Mesothelial cell of epicardium (in vitro differentiated cells): Measurements from ENCODE around the gene RPIA. TPM values are rescaled to one million over a fixed set of nuclear protein-coding genes. Genes with fewer than 3 reads are reported as not detected.

Experiments used
- DNase-seq, 2 experiments: peaks; one replicate each; pipeline ENCODE4 v3.0.0; 2021; ENCODE audit warnings: low spot score in 2 of 2; ENCODE audit not compliant: unreplicated experiment in 2 of 2
- H3K27ac Mint-ChIP-seq: 2 replicates; pipeline ENCODE4 v1.8.0; 2021; ENCODE audit warnings: mixed read lengths
- H3K27me3 Mint-ChIP-seq: 2 replicates; pipeline ENCODE4 v1.8.0; 2021; ENCODE audit warnings: low read depth, mixed read lengths
- H3K36me3 Mint-ChIP-seq: 2 replicates; pipeline ENCODE4 v1.8.0; 2021; ENCODE audit warnings: mixed read lengths
- H3K4me1 Mint-ChIP-seq: 2 replicates; pipeline ENCODE4 v1.8.0; 2021; ENCODE audit warnings: mixed read lengths
- H3K4me3 Mint-ChIP-seq: 2 replicates; pipeline ENCODE4 v1.8.0; 2021; ENCODE audit warnings: mild to moderate bottlenecking, moderate library complexity, mixed read lengths
- H3K9me3 Mint-ChIP-seq: 2 replicates; pipeline ENCODE4 v1.8.0; 2021; ENCODE audit warnings: mixed read lengths
- total RNA-seq: library from RNA; stranded (reverse); gene quantifications from 3 replicates; pipeline ENCODE4 v1.2.1, GENCODE V29; 2021
- TF ChIP-seq, protein P1 (sequence below): fragments of 200-600 bp; sonication (generic); IDR thresholded peaks from one replicate; pipeline ENCODE4 v1.5.0; 2021; ENCODE audit warnings: antibody characterized with exemption; ENCODE audit not compliant: unreplicated experiment

Gene RPIA
- total RNA-seq, 1 donor from 2014 or later = 22.5 TPM

DNA sequence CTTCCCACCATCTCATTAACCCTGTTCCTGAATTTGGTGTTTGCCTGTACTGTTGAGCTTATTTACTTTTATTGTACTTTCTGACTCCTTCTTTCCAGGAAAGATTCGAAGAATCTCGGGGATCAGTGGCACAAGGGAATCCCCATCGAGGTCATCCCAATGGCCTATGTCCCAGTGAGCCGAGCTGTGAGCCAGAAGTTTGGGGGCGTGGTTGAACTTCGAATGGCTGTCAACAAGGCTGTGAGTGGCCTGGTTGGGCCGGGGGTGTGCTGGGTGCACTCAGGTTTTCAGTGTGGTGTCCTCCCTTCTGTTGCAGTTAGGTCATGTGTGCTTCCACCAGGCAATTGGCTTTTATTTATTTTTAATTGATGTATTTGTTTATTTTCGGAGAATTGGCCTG lies 45.0 kb downstream of the RPIA start:
- no peaks in the 10 kb centered on the region for H3K27me3 Mint-ChIP-seq
- TF ChIP-seq, protein P1, sequence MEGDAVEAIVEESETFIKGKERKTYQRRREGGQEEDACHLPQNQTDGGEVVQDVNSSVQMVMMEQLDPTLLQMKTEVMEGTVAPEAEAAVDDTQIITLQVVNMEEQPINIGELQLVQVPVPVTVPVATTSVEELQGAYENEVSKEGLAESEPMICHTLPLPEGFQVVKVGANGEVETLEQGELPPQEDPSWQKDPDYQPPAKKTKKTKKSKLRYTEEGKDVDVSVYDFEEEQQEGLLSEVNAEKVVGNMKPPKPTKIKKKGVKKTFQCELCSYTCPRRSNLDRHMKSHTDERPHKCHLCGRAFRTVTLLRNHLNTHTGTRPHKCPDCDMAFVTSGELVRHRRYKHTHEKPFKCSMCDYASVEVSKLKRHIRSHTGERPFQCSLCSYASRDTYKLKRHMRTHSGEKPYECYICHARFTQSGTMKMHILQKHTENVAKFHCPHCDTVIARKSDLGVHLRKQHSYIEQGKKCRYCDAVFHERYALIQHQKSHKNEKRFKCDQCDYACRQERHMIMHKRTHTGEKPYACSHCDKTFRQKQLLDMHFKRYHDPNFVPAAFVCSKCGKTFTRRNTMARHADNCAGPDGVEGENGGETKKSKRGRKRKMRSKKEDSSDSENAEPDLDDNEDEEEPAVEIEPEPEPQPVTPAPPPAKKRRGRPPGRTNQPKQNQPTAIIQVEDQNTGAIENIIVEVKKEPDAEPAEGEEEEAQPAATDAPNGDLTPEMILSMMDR = no peak
- H3K9me3 Mint-ChIP-seq = peaks cover 3% of the 10 kb centered on the region

DNA sequence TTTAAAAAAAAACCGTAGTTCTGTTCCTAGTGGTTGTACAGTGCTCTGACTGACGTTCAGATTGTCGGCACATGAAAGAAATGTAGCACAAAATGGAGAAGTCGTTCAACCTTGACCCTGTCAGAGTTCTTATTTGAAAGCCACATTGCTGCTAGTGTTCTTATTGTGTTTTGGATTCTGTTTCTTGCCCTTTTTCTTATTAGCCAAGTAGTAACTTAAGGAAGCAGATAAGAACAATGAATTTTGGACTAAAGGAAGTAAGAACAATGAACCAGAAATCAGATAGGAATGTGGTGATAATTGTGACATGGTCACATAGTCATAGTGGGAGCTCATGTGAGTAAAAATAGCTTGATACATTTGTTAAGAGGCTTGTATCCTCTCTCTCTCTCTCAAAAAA lies 45.9 kb downstream of the RPIA start:
- Mint-ChIP-seq H3K36me3 (peaks cover 36% of the 10 kb centered on the region), H3K27ac (no peak overlapping the region), H3K4me1 (no peaks in the 10 kb centered on the region), H3K27me3 (no peaks in the 10 kb centered on the region), H3K4me3 (no peak overlapping the region), H3K9me3 (peaks cover 13% of the 10 kb centered on the region)
- no peak for DNase-seq
- TF ChIP-seq, protein P1 = no peak

More for the DNA sequence above, 45.0 kb downstream of the RPIA start:
- no peak overlapping the region for H3K27ac Mint-ChIP-seq
- H3K4me3 Mint-ChIP-seq = no peak overlapping the region
- no peak for DNase-seq
- peaks cover 27% of the 10 kb centered on the region for H3K36me3 Mint-ChIP-seq
- no peaks in the 10 kb centered on the region for H3K4me1 Mint-ChIP-seq

DNA sequence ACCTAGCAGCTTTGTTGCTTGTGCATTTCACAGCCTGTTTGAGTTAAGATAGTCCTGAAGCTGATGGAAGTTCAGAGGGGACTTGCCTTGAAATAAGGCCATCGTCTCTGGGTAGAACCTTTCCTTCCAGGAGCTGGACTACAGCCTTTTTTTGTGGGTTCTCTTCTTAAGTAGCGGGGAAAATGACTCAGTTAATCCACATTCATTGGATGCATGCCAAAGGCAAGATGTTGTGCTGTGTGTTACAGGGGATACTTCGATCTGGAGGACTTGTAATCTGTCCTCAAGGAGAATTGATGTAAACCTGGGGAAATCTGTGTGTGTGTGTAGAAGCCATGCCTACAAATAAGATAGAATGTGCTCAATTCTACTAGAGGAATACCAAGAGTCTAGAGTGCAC lies 46.8 kb downstream of the RPIA start:
- Mint-ChIP-seq H3K36me3 (peaks cover 45% of the 10 kb centered on the region), H3K9me3 (peaks cover 22% of the 10 kb centered on the region), H3K4me1 (no peaks in the 10 kb centered on the region), H3K27ac (no peak overlapping the region), H3K4me3 (no peak overlapping the region), H3K27me3 (no peaks in the 10 kb centered on the region)
- TF ChIP-seq, protein P1 = no peak
- no peak for DNase-seq

DNA sequence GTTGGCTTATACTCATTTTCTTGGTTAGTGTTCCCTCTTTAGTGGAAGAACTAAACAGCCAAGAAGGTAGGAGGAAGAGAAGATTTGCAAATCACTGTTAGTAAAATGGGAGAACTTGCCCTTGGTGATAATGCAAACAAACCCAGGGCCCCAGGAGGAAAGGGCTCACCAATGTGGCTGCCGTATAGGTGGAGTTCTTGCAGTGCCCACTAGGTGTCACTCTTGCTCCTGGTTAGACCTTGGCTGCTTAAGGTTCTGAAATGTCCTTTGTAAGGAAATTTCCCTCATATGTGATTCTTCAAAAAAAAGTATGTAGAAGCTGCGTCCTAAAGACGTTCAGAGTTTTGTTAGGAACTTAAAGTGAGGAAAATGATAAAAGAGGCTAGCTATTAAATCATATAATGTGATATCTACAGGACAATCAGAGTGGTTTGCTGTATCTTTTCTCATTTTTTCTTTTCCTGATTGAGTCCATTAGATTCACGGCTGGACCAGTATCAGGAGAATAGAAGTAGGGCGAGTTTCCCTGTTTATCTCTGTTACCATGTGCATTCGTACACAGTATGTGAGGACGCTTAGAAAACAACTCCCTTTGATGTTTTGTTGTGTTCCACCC lies 48.6 kb downstream of the RPIA start:
- H3K4me1 Mint-ChIP-seq = no peaks in the 10 kb centered on the region
- peak; percentile 40 to 75 for DNase-seq
- TF ChIP-seq, protein P1 = peak; percentile 83
- peaks cover 58% of the 10 kb centered on the region for H3K36me3 Mint-ChIP-seq
- H3K27ac Mint-ChIP-seq = no peak overlapping the region
- H3K9me3 Mint-ChIP-seq = peaks cover 40% of the 10 kb centered on the region
- no peaks in the 10 kb centered on the region for H3K27me3 Mint-ChIP-seq
- no peak overlapping the region for H3K4me3 Mint-ChIP-seq

DNA sequence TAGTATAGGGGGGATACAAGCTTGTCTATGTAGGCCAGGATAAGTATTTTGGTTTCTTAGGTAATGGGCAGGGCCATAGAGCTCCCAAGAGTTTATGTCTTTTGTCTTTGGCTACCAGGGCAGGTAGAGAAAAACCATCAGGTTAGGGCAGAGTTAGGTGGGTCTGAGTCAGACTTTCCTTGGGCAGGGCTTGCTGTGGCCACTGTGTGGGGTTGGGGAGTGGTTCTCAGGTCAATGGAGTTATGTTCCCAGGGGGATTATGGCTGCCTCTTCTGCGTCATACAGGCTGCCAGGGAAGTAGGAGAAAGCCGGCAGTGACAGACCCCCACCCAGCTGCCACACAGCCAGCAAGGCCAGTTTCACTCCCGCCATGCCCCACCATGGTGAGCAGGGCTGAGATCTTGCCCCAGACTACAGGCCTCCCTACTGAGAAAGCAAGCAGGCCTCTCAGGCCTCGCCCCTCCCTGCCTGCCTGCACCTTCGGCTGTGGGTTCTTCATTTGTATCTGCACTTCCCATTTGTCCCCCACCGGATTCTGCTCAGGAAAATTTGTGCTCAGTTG lies 55.5 kb downstream of the RPIA start:
- H3K4me3 Mint-ChIP-seq = no peak overlapping the region
- no peaks in the 10 kb centered on the region for H3K27me3 Mint-ChIP-seq
- peaks cover 79% of the 10 kb centered on the region for H3K36me3 Mint-ChIP-seq
- no peak overlapping the region for H3K27ac Mint-ChIP-seq
- H3K4me1 Mint-ChIP-seq = no peaks in the 10 kb centered on the region
- TF ChIP-seq, protein P1 = no peak
- no peak for DNase-seq
- H3K9me3 Mint-ChIP-seq = peaks cover 42% of the 10 kb centered on the region
